H1 (cell line): Measurements from ENCODE around the gene SSPN. TPM values are rescaled to one million over a fixed set of nuclear protein-coding genes. Genes with fewer than 3 reads are reported as not detected.

ENCODE experiments used
- CBX5 ChIP-seq: fragments of 300-800, 300-1000 bp; sonication (generic); IDR thresholded peaks from 2 replicates; pipeline ENCODE4 v1.7.1; 2016; ENCODE audit warnings: antibody characterized with exemption, low read length, low read depth
- NRF1 ChIP-seq: IDR thresholded peaks from 2 replicates; pipeline ENCODE4 v1.6.1; 2011; ENCODE audit warnings: mild to moderate bottlenecking, low read depth, low read length, improper control_type of control experiment
- SAP30 ChIP-seq: fragments of 300-600 bp; sonication (generic); IDR thresholded peaks from 2 replicates; pipeline ENCODE4 v1.7.1; 2012; ENCODE audit warnings: low read length, moderate library complexity, mild to moderate bottlenecking, inconsistent platforms; ENCODE audit not compliant: insufficient read depth, insufficient replicate concordance
- polyA plus RNA-seq, 7 experiments: library from polyadenylated mRNA; depleted of rRNA in 3 of 7; stranded (reverse) in 5 of 7; unstranded in 2 of 7; fragments of >200 nt in 5 of 7; fragments of 200-250 nt in 2 of 7; gene quantifications; 1 replicate in 5 of 7; 2 replicates in 1 of 7; 4 replicates in 1 of 7; pipeline versions ENCODE4 v1.2.1 to v1.2.3, GENCODE V29; 2011 to 2013; ENCODE audit warnings: missing spikeins in 2 of 7, mixed read lengths in 2 of 7
- total RNA-seq: library from RNA; stranded (reverse); fragmentation: NEBNext Ultra II Directional; extraction: Animal tissue kit (Norgen Biotek cat#: 25700); gene quantifications from 2 replicates; pipeline ENCODE4 v1.2.1, GENCODE V29; 2021
- TF ChIP-seq, protein P1 (sequence below): IDR thresholded peaks from 2 replicates; pipeline ENCODE4 v1.6.1; 2012; ENCODE audit warnings: low read length, inconsistent platforms

Gene SSPN
- total and polyA plus RNA-seq, 2 of the 8 experiments (the other 6 are each of a cell fraction or from before 2014, with no cell fraction given), result 0.86 to 1.8 TPM

GRCh38 chr12:26192142-26192541 lies 3.2 kb upstream of the SSPN start (continued):
- TF ChIP-seq NRF1, result no peak
- TF ChIP-seq, protein P1, sequence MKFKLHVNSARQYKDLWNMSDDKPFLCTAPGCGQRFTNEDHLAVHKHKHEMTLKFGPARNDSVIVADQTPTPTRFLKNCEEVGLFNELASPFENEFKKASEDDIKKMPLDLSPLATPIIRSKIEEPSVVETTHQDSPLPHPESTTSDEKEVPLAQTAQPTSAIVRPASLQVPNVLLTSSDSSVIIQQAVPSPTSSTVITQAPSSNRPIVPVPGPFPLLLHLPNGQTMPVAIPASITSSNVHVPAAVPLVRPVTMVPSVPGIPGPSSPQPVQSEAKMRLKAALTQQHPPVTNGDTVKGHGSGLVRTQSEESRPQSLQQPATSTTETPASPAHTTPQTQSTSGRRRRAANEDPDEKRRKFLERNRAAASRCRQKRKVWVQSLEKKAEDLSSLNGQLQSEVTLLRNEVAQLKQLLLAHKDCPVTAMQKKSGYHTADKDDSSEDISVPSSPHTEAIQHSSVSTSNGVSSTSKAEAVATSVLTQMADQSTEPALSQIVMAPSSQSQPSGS, result no peak
- no peak for TF ChIP-seq CBX5
- no peak for TF ChIP-seq SAP30
